Measurements from ENCODE around the gene LRRC32.

DNA sequence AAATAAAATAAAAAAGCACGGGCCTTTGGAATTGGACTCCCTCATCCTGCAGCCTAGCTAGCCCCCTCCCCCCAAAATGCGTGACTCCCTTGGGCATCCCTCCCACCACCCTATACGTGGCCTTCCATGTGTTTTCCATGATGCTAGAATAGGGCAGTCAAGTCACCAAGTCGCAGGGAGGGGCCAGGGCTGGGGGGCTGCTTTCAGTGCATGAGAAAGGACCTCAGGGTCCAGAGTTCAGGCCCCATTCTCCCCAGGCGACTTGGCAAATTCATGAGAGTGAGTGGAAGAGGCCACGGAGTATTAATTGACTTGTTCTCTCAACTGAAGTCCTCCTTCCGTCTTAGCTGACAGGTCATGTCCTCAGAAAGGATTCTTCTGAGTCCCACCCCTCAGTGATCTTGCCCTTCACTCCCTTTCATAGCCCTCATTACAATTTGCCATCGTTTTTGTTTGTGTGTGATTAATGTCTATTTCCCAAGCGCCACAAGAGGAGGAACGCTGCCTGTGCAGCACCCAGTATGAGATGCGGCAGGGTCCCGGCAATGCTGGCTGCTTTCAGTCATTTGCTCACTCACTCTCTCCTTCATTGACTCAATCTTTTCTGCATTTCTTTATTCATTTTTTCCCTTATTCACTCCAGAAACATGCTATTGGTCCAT lies 17.4 kb downstream of the LRRC32 start:
- TF ChIP-seq, protein P1, sequence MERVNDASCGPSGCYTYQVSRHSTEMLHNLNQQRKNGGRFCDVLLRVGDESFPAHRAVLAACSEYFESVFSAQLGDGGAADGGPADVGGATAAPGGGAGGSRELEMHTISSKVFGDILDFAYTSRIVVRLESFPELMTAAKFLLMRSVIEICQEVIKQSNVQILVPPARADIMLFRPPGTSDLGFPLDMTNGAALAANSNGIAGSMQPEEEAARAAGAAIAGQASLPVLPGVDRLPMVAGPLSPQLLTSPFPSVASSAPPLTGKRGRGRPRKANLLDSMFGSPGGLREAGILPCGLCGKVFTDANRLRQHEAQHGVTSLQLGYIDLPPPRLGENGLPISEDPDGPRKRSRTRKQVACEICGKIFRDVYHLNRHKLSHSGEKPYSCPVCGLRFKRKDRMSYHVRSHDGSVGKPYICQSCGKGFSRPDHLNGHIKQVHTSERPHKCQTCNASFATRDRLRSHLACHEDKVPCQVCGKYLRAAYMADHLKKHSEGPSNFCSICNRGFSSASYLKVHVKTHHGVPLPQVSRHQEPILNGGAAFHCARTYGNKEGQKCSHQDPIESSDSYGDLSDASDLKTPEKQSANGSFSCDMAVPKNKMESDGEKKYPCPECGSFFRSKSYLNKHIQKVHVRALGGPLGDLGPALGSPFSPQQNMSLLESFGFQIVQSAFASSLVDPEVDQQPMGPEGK (CRISPR knock-in tag; IDR thresholded peaks at IDR 0.05; ENCODE audit: borderline replicate concordance) = no peak
- no peak for TF ChIP-seq RARB (CRISPR knock-in tag; IDR thresholded peaks at IDR 0.05)
- no peak for TF ChIP-seq BACH2 (CRISPR knock-in tag; IDR thresholded peaks at IDR 0.05; ENCODE audit: borderline replicate concordance)
- no peak for TF ChIP-seq CREB5 (CRISPR knock-in tag; IDR thresholded peaks at IDR 0.05; ENCODE audit: low read depth)
- no peak for TF ChIP-seq ARNTL (CRISPR knock-in tag; IDR thresholded peaks at IDR 0.05; ENCODE audit: borderline replicate concordance, low read depth)
- TF ChIP-seq, protein P2, sequence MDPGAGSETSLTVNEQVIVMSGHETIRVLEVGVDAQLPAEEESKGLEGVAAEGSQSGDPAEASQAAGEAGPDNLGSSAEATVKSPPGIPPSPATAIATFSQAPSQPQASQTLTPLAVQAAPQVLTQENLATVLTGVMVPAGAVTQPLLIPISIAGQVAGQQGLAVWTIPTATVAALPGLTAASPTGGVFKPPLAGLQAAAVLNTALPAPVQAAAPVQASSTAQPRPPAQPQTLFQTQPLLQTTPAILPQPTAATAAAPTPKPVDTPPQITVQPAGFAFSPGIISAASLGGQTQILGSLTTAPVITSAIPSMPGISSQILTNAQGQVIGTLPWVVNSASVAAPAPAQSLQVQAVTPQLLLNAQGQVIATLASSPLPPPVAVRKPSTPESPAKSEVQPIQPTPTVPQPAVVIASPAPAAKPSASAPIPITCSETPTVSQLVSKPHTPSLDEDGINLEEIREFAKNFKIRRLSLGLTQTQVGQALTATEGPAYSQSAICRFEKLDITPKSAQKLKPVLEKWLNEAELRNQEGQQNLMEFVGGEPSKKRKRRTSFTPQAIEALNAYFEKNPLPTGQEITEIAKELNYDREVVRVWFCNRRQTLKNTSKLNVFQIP (CRISPR knock-in tag; IDR thresholded peaks at IDR 0.05; ENCODE audit: borderline replicate concordance, low read depth) = no peak
- no peak for TF ChIP-seq ZFP30 (CRISPR knock-in tag; IDR thresholded peaks at IDR 0.05)
- no peak for TF ChIP-seq ZC3H10 (CRISPR knock-in tag; IDR thresholded peaks at IDR 0.05)
- no peak for TF ChIP-seq ZNF565 (CRISPR knock-in tag; conservative IDR thresholded peaks at IDR 0.05; ENCODE audit: low read depth)
- TF ChIP-seq ESRRG (CRISPR knock-in tag; IDR thresholded peaks at IDR 0.05) = no peak
- TF ChIP-seq CSDC2 (CRISPR knock-in tag; IDR thresholded peaks at IDR 0.05) = no peak
- TF ChIP-seq, protein P3, sequence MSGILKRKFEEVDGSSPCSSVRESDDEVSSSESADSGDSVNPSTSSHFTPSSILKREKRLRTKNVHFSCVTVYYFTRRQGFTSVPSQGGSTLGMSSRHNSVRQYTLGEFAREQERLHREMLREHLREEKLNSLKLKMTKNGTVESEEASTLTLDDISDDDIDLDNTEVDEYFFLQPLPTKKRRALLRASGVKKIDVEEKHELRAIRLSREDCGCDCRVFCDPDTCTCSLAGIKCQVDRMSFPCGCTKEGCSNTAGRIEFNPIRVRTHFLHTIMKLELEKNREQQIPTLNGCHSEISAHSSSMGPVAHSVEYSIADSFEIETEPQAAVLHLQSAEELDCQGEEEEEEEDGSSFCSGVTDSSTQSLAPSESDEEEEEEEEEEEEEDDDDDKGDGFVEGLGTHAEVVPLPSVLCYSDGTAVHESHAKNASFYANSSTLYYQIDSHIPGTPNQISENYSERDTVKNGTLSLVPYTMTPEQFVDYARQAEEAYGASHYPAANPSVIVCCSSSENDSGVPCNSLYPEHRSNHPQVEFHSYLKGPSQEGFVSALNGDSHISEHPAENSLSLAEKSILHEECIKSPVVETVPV (CRISPR knock-in tag; IDR thresholded peaks at IDR 0.05) = no peak
- no peak for TF ChIP-seq ZFP3 (CRISPR knock-in tag; IDR thresholded peaks at IDR 0.05)
- TF ChIP-seq ISL1 (CRISPR knock-in tag; IDR thresholded peaks at IDR 0.05) = no peak

Data from SK-N-SH treated with all-trans-retinoic acid at 6 μM for 48 hours (cell line).